ENCODE results near the gene TAS2R42.

The TAS2R42 gene

GRCh38 chr12:11186837-11187236 lies at the start of gene TAS2R42:
Gene TAS2R42 (minus strand): TSS chr12:11186937. CDS start chr12:11186937, 0 bp downstream.
- DNase-seq (ENCODE audit: low read depth in 2 of 2), result no peak
- H3K4me3 ChIP-seq (replicated peaks in 1 of 2; ENCODE audit: low read depth in 2 of 2, low read length in 2 of 2), result no peak within 1 kb of the TSS
- TF ChIP-seq, protein P1, sequence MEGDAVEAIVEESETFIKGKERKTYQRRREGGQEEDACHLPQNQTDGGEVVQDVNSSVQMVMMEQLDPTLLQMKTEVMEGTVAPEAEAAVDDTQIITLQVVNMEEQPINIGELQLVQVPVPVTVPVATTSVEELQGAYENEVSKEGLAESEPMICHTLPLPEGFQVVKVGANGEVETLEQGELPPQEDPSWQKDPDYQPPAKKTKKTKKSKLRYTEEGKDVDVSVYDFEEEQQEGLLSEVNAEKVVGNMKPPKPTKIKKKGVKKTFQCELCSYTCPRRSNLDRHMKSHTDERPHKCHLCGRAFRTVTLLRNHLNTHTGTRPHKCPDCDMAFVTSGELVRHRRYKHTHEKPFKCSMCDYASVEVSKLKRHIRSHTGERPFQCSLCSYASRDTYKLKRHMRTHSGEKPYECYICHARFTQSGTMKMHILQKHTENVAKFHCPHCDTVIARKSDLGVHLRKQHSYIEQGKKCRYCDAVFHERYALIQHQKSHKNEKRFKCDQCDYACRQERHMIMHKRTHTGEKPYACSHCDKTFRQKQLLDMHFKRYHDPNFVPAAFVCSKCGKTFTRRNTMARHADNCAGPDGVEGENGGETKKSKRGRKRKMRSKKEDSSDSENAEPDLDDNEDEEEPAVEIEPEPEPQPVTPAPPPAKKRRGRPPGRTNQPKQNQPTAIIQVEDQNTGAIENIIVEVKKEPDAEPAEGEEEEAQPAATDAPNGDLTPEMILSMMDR (IDR thresholded peaks at IDR 0.05; ENCODE audit: low read depth, low read length), result no peak

- TF ChIP-seq, protein P1 (IDR thresholded peaks at IDR 0.05; ENCODE audit: low read depth, low read length), result no peak
- no peak overlapping the region for H3K4me3 ChIP-seq (replicated peaks in 1 of 2; ENCODE audit: low read depth in 2 of 2, low read length in 2 of 2)
- no peak for DNase-seq (ENCODE audit: low read depth in 2 of 2)
Measured at GRCh38 chr12:11233532-11233931, 46.8 kb upstream of the TAS2R42 start.

DNA sequence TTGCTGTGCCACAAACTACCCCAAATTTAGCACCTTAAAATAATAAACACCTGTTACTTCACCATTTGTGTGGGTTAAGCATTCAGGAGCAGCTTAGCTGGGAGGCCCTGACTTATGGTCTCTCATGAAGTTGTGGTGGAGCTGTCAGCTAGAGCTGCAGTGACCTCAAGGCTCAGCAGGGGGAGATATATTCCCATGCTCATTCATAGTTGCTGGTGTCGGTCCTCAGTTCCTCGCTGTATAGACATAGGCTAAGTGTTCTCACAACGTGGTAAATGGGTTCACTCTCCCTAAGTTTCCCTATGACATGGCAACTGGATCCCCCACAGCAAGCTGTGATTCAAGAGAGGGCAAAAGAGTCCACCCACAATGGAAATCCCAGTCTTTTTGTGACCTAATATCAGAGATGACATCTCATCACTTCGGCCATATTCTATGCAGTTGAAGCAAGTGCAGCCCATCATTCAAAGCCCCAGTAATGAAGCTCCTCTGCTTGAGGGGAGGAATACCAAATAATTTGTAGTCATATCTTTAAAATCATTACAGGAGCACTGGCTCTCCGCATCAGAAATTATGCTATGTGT lies 41.7 kb upstream of the TAS2R42 start:
- no peak overlapping the region for H3K4me3 ChIP-seq (replicated peaks in 1 of 2; ENCODE audit: low read depth in 2 of 2, low read length in 2 of 2)
- TF ChIP-seq, protein P1 (IDR thresholded peaks at IDR 0.05; ENCODE audit: low read depth, low read length), result peak; percentile 77
- peak; percentile 17 to 59 for DNase-seq (ENCODE audit: low read depth in 2 of 2)

GRCh38 chr12:11227373-11227772 lies 40.6 kb upstream of the TAS2R42 start:
- TF ChIP-seq, protein P1 (IDR thresholded peaks at IDR 0.05; ENCODE audit: low read depth, low read length), result no peak
- DNase-seq (ENCODE audit: low read depth in 2 of 2), result no peak

DNA sequence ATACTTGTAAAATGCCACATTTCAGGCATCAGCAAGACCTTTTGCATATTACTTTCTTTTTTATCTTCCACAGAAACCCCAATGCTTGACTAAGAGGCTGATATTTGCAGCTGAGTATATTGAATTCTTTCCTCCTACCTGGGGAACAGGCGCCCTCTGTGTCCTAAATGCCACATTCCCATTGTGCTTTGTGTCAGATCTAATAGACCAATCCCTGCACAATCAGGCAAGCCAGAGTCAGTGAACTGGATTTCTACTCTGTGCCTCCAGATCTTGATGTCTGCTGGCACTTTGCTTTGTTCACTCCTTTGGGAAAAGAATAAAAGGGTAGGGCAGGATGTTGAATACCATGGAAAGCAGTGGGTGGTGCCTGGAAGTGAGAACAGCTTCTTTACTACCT lies 22.4 kb upstream of the TAS2R42 start:
- no peak for DNase-seq (ENCODE audit: low read depth in 2 of 2)
- no peak overlapping the region for H3K4me3 ChIP-seq (replicated peaks in 1 of 2; ENCODE audit: low read depth in 2 of 2, low read length in 2 of 2)
- TF ChIP-seq, protein P1 (IDR thresholded peaks at IDR 0.05; ENCODE audit: low read depth, low read length), result no peak

More at GRCh38 chr12:11227373-11227772, 40.6 kb upstream of the TAS2R42 start:
- H3K4me3 ChIP-seq (replicated peaks in 1 of 2; ENCODE audit: low read depth in 2 of 2, low read length in 2 of 2), result no peak overlapping the region

DNA sequence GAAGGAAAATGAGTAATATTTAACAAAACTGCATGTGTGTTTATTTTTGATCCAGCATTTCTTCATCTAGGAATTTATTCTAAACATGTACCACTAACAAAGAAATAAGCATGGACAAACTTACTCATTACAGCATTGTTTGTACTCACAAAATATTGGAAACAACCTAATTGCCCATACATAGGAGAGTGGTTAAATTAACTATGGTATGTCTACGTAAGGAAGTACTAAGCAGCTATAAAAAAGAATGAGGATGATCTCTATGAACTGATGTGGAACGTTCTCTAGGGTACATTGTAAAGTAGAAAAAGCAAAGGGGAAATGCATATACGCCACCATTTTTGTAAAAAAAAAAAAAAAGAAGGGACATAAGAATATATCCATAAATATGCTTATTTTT lies 17.4 kb upstream of the TAS2R42 start:
- DNase-seq (ENCODE audit: low read depth in 2 of 2), result no peak
- TF ChIP-seq, protein P1 (IDR thresholded peaks at IDR 0.05; ENCODE audit: low read depth, low read length), result no peak
- no peak overlapping the region for H3K4me3 ChIP-seq (replicated peaks in 1 of 2; ENCODE audit: low read depth in 2 of 2, low read length in 2 of 2)

DNA sequence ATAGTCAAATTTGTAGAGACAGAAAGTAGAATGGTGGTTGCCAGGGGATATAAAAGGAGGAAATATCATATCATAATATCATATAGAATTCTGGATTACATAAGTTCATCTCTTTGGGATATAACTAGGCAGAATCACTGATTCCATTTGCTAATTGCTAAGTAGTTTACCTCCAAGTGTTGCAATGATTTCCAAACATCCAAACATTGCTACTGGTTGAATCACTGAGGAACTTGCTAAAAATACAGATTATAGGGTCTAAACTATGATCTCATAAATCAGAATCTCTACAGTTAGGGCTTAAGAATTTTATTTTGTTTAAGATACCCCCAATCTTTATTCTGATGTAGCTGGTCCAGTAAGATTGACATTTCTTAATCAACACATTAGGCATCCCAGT lies 16.1 kb upstream of the TAS2R42 start:
- TF ChIP-seq, protein P1 (IDR thresholded peaks at IDR 0.05; ENCODE audit: low read depth, low read length), result no peak
- no peak overlapping the region for H3K4me3 ChIP-seq (replicated peaks in 1 of 2; ENCODE audit: low read depth in 2 of 2, low read length in 2 of 2)
- peak in 1 of 2 donors; percentile 32 for DNase-seq (ENCODE audit: low read depth in 2 of 2)

All from cardiac fibroblast (primary cell).